HFF-Myc (cell line): ENCODE results near the gene POM121.
"Not testable (repeated sequence)": the region's sequence is repeated elsewhere in the genome, so short reads cannot be mapped to it uniquely, and the experiment has no call there.

Experiments used
- DNase-seq: peaks from one replicate; pipeline ENCODE4 v3.0.0-alpha.2; 2011; ENCODE audit warnings: low read depth; ENCODE audit errors: extremely low read depth
- H3K4me3 ChIP-seq: replicated peaks from 2 replicates; pipeline ENCODE4 v1.5.1; 2011; ENCODE audit warnings: low read depth, mild to moderate bottlenecking, control low read depth, low read length
- TF ChIP-seq, protein P1 (sequence below): IDR thresholded peaks from 2 replicates; pipeline ENCODE4 v1.5.1; 2012; ENCODE audit warnings: mild to moderate bottlenecking, low read depth, low read length, control low read depth; ENCODE audit errors: missing control alignments

Gene POM121

GRCh38 chr7:72924733-72925545, at the start of gene POM121:
Gene POM121, plus strand, starts transcription at chr7:72925095. Its CDS starts 27 bp downstream, at chr7:72925122.
- H3K4me3 ChIP-seq: peak within 1 kb of the TSS; percentile 91
- TF ChIP-seq, protein P1, sequence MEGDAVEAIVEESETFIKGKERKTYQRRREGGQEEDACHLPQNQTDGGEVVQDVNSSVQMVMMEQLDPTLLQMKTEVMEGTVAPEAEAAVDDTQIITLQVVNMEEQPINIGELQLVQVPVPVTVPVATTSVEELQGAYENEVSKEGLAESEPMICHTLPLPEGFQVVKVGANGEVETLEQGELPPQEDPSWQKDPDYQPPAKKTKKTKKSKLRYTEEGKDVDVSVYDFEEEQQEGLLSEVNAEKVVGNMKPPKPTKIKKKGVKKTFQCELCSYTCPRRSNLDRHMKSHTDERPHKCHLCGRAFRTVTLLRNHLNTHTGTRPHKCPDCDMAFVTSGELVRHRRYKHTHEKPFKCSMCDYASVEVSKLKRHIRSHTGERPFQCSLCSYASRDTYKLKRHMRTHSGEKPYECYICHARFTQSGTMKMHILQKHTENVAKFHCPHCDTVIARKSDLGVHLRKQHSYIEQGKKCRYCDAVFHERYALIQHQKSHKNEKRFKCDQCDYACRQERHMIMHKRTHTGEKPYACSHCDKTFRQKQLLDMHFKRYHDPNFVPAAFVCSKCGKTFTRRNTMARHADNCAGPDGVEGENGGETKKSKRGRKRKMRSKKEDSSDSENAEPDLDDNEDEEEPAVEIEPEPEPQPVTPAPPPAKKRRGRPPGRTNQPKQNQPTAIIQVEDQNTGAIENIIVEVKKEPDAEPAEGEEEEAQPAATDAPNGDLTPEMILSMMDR: no peak
- DNase-seq: peak; percentile 46

DNA sequence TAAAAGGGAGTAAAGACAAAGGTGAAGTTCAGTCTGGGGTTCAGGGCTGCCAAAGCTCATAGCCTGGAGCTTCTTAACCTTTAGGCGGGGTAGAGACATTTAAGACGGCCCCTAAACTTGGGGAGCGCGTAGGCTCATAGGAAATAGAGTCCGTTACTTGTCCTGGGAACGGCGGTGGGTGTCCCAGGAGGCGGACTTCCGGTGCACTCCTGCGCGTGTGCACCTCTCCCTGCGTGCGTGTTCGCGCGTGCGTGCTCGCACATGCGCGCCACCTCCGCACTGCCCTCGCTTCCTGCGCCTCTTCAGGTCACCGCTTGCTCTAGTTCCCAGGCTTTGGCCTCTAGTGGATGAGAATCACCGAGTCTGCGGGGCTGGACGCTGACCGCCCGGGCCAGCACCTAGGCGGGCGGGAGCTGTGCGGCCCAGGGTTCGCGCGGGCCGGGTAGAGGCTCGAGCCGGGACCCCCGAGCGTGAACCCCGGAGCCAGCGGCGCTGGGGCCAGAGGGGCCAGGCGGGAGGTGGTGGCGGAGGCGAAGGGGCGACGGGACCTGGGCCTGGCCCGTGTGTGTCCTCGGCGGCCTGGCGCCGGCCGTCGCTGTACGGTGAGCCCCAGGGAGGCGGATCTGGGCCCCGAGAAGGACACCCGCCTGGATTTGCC, 45.7 kb upstream of the POM121 start:
- DNase-seq: peak; percentile 44
- H3K4me3 ChIP-seq: peak overlapping the region; percentile 70

- peak overlapping the region; percentile 70 for H3K4me3 ChIP-seq
- DNase-seq: not testable (repeated sequence)
Observed at GRCh38 chr7:72879737-72880215, 45.1 kb upstream of the POM121 start.

DNA sequence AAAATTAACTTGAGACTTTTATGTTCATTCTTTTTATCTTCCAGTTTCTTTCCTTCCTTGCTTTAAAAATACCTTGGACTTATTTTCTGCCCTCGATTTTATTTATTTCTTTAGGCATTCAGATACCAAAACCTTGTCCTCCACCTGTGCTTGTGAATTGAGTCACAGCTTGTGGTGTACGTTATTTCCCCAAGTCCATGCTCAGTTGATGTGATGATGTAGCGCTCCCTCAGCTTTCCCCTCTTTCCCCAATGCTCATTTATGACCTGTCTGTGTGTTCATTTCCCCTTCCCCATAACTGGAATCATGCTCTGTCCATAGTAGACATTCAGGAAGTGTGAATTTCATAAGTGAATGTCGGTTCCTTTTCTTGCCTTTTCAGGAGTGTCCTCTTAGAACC, 33.1 kb upstream of the POM121 start:
- DNase-seq, H3K4me3 ChIP-seq: not testable (repeated sequence)

- H3K4me3 ChIP-seq, DNase-seq: not testable (repeated sequence)
Observed at GRCh38 chr7:72904740-72905139, 20.2 kb upstream of the POM121 start.

DNA sequence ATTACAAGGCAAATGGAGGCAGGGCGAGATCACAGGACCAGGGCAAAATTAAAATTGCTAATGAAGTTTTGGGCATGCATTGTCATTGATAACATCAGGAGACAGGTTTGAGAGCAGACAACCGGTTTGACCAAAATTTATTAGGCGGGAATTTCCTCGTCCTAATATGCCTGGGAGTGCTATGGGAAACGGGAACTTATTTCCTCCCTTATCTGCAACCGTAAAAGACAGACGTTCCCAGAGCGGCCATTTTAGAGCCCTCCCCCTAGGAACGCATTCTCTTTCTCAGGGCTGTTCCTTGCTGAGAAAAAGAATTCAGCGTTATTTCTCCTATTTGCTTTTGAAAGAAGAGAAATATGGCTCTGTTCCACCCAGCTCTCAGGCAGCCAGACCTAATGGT, 16.5 kb upstream of the POM121 start:
- DNase-seq, H3K4me3 ChIP-seq: not testable (repeated sequence)

DNA sequence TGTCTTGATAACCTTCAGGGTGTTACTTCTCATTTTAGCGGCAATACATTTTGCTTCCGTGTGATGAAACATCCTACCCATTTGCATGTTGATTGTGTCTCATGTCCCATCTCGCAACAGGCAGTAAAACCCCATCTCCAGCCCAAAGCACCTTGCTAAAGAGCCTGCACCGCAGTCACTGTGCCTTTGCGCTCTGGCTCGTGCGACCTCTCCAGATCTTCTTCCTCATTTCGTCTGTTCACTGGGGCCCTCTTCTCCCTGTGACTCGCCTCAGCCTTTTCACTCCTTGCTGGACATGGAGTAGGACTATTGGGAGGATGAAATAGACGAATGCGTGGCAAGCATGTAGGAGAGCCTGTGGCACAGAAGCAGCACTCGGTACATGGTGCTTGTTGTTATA, 13.5 kb upstream of the POM121 start:
- DNase-seq, H3K4me3 ChIP-seq: not testable (repeated sequence)

GRCh38 chr7:72913750-72914149, 11.1 kb upstream of the POM121 start:
- H3K4me3 ChIP-seq, DNase-seq: not testable (repeated sequence)

- H3K4me3 ChIP-seq: not testable (repeated sequence)
- TF ChIP-seq, protein P1: peak; percentile 75
- DNase-seq: peak; percentile 27
Observed at GRCh38 chr7:72914756-72915525, 10.0 kb upstream of the POM121 start.

GRCh38 chr7:72919256-72919775, 5.6 kb upstream of the POM121 start:
- H3K4me3 ChIP-seq: no peak overlapping the region
- DNase-seq: no peak
- TF ChIP-seq, protein P1: no peak
